ENCODE data around the gene NFYA. TPM values are rescaled to one million over a fixed set of nuclear protein-coding genes. Genes with fewer than 3 reads are reported as not detected.

The NFYA gene
- total and polyA plus RNA-seq, 2 of the 4 experiments (the other 2 are of a cell fraction): 10.9 to 28.5 TPM

- Histone ChIP-seq H3K79me1 (ENCODE audit: low read depth in 1 of 2, low read length in 2 of 2) (peaks cover 2 to 3% of the 10 kb centered on the region in 2 experiments; a peak in 2 of 4 replicates), H4K91ac (ENCODE audit: insufficient read depth, low read depth, low read length) (no peak overlapping the region), H3K18ac (ENCODE audit: low read depth, low read length) (no peak overlapping the region), H3K4me2 (ENCODE audit: low read depth, low read length) (no peak overlapping the region), H3K9ac (ENCODE audit: low read depth, low read length) (no peak overlapping the region), H3K56ac (ENCODE audit: extremely low read depth, insufficient read depth, low read length) (no peak overlapping the region), H4K20me1 (ENCODE audit: insufficient read depth, low read length) (no peaks in the 10 kb centered on the region), H4K5ac (ENCODE audit: low read depth, low read length) (no peak overlapping the region), H2AFZ (replicated peaks; ENCODE audit: low read length, poor library complexity) (no peak overlapping the region), H3K4me3 (ENCODE audit: insufficient read depth, low read depth, low read length) (no peak overlapping the region), H2BK20ac (ENCODE audit: low read depth, low read length) (no peak overlapping the region), H3K27me3 (ENCODE audit: control insufficient read depth, insufficient read depth, low read length) (no peaks in the 10 kb centered on the region), H2BK5ac (ENCODE audit: low read depth, low read length, poor library complexity, severe bottlenecking) (no peak overlapping the region), H3K14ac (replicated peaks; ENCODE audit: low read depth, low read length) (no peak overlapping the region), H3K36me3 (ENCODE audit: control insufficient read depth, insufficient read depth, low read length) (peaks cover 28% of the 10 kb centered on the region), H2AK5ac (ENCODE audit: low read depth, low read length) (no peak overlapping the region), H4K8ac (ENCODE audit: low read depth in 2 of 2, low read length in 2 of 2) (no peak overlapping the region), H3K23ac (ENCODE audit: low read depth, low read length) (no peak overlapping the region), H3K9me1 (ENCODE audit: insufficient read depth, low read length) (no peaks in the 10 kb centered on the region), H2BK120ac (ENCODE audit: low read depth, low read length) (no peak overlapping the region), H2AK9ac (replicated peaks; ENCODE audit: low read depth, low read length, poor library complexity) (no peak overlapping the region), H2BK15ac (ENCODE audit: low read depth, low read length) (no peak overlapping the region), H3K4ac (ENCODE audit: low read depth, low read length) (no peak overlapping the region), H3K9me3 (ENCODE audit: control insufficient read depth, insufficient read depth, low read length) (no peaks in the 10 kb centered on the region), H3K4me1 (ENCODE audit: control insufficient read depth, insufficient read depth, low read length) (peaks cover 3% of the 10 kb centered on the region), H3K27ac (ENCODE audit: insufficient read depth, low read length) (peak overlapping the region; percentile 49; the same call in 1 of the 2 replicates)
- ChIA-PET POLR2A (ENCODE audit: unreplicated experiment) (no interaction called here), CTCF (no interaction called here)
- intact Hi-C loops (cut with micrococcal nuclease): no loop called here
- peak; percentile 42; the same call in 1 of the 2 replicates for ATAC-seq (ENCODE audit: low read depth)
- DNase-seq: peak; percentile 25
- no CpG with 5 or more reads among the region's 4 CpGs for WGBS, 2 experiments (ENCODE audit: extremely low coverage in 2 of 2, insufficient read length in 1 of 2)
- no TSS peak for BruUV-seq (replicated peaks)
- in situ Hi-C loops (cut with MboI; ENCODE audit: low sequenced_read_pairs): no loop called here
- dilution Hi-C loops (cut with HindIII; ENCODE audit: low sequenced_read_pairs, unreplicated experiment): no loop called here
- TF ChIP-seq RFX5 (IDR thresholded peaks at IDR 0.05; ENCODE audit: low read depth, low read length) (no peak), MAZ (IDR thresholded peaks at IDR 0.05; ENCODE audit: borderline replicate concordance, low read depth, low read length) (no peak), SMC3 (IDR thresholded peaks at IDR 0.05; ENCODE audit: low read depth, low read length) (no peak), MXI1 (IDR thresholded peaks at IDR 0.05; ENCODE audit: borderline replicate concordance, low read depth, low read length) (no peak), ELK1 (IDR thresholded peaks at IDR 0.05; ENCODE audit: borderline replicate concordance, low read depth, low read length) (no peak), MAFK (IDR thresholded peaks at IDR 0.05; ENCODE audit: low read depth, low read length) (no peak), CTCF (conservative IDR thresholded peaks at IDR 0.05; ENCODE audit: low read depth, low read length) (no peak), RCOR1 (IDR thresholded peaks at IDR 0.05; ENCODE audit: insufficient replicate concordance, low read length) (no peak), FOS (IDR thresholded peaks at IDR 0.05; ENCODE audit: low read depth, low read length) (no peak), RAD21 (IDR thresholded peaks at IDR 0.05; ENCODE audit: low read length) (no peak), USF2 (IDR thresholded peaks at IDR 0.05; ENCODE audit: low read depth, low read length) (no peak), CEBPB (IDR thresholded peaks at IDR 0.05; ENCODE audit: low read depth, low read length) (no peak), NFE2L2 (IDR thresholded peaks at IDR 0.05; ENCODE audit: low read depth, low read length) (no peak), POLR2A (IDR thresholded peaks at IDR 0.05; ENCODE audit: low read depth, low read length) (no peak)
Observed at GRCh38 chr6:41088451-41088850, 15.7 kb downstream of the NFYA start.

Data from IMR-90 (cell line).